ENCODE results near the gene ADAM33. TPM values are rescaled to one million over a fixed set of nuclear protein-coding genes. Genes with fewer than 3 reads are reported as not detected.

The ADAM33 gene
- polyA plus RNA-seq, 4 donors, result 6.1 to 15.0 (median 9.8) TPM

GRCh38 chr20:3710703-3711483 is 29.1 kb upstream of the ADAM33 start:
- DNase-seq (ENCODE audit: low read depth in 4 of 4, low spot score in 2 of 4), result peak in 1 of 4 donors; percentile 41

GRCh38 chr20:3710011-3710466 is 28.2 kb upstream of the ADAM33 start:
- DNase-seq (ENCODE audit: low read depth in 4 of 4, low spot score in 2 of 4), result no peak

- no peak for DNase-seq (ENCODE audit: low read depth in 4 of 4, low spot score in 2 of 4)
These were observed 25.7 kb upstream of the ADAM33 start for GRCh38 chr20:3707508-3707899.

GRCh38 chr20:3706774-3707507 is 25.1 kb upstream of the ADAM33 start:
- no peak for DNase-seq (ENCODE audit: low read depth in 4 of 4, low spot score in 2 of 4)

- no peak for DNase-seq (ENCODE audit: low read depth in 4 of 4, low spot score in 2 of 4)
These were observed 24.3 kb upstream of the ADAM33 start for GRCh38 chr20:3705970-3706739.

GRCh38 chr20:3705491-3705969 is 23.7 kb upstream of the ADAM33 start:
- no peak for DNase-seq (ENCODE audit: low read depth in 4 of 4, low spot score in 2 of 4)

- DNase-seq (ENCODE audit: low read depth in 4 of 4, low spot score in 2 of 4), result no peak
These were observed 22.3 kb upstream of the ADAM33 start for GRCh38 chr20:3704087-3704486.

- no peak for DNase-seq (ENCODE audit: low read depth in 4 of 4, low spot score in 2 of 4)
These were observed 21.0 kb upstream of the ADAM33 start for GRCh38 chr20:3702611-3703391.

GRCh38 chr20:3701061-3701998 is 19.5 kb upstream of the ADAM33 start:
- no peak for DNase-seq (ENCODE audit: low read depth in 4 of 4, low spot score in 2 of 4)

GRCh38 chr20:3699037-3699436 is 17.2 kb upstream of the ADAM33 start:
- DNase-seq (ENCODE audit: low read depth in 4 of 4, low spot score in 2 of 4), result no peak

- DNase-seq (ENCODE audit: low read depth in 4 of 4, low spot score in 2 of 4), result no peak
These were observed 16.8 kb upstream of the ADAM33 start for GRCh38 chr20:3698591-3699001.

- no peak for DNase-seq (ENCODE audit: low read depth in 4 of 4, low spot score in 2 of 4)
These were observed 15.9 kb upstream of the ADAM33 start for GRCh38 chr20:3697588-3698305.

GRCh38 chr20:3696745-3697587 is 15.2 kb upstream of the ADAM33 start:
- no peak for DNase-seq (ENCODE audit: low read depth in 4 of 4, low spot score in 2 of 4)

GRCh38 chr20:3696200-3696599 is 14.4 kb upstream of the ADAM33 start:
- DNase-seq (ENCODE audit: low read depth in 4 of 4, low spot score in 2 of 4), result no peak

- no peak for DNase-seq (ENCODE audit: low read depth in 4 of 4, low spot score in 2 of 4)
These were observed 13.1 kb upstream of the ADAM33 start for GRCh38 chr20:3694864-3695263.

GRCh38 chr20:3693376-3693775 is 11.6 kb upstream of the ADAM33 start:
- no peak for DNase-seq (ENCODE audit: low read depth in 4 of 4, low spot score in 2 of 4)

GRCh38 chr20:3692706-3693294 is 11.0 kb upstream of the ADAM33 start:
- DNase-seq (ENCODE audit: low read depth in 4 of 4, low spot score in 2 of 4), result no peak
